8988T (cell line): Measurements from ENCODE around the gene MEIOC.

ENCODE experiments used
- DNase-seq: peaks from one replicate; pipeline ENCODE4 v3.0.0; 2011

The MEIOC gene

GRCh38 chr17:44719444-44719843 lies 63.2 kb downstream of the MEIOC start:
- DNase-seq, result no peak

- DNase-seq, result no peak
These were observed 66.0 kb downstream of the MEIOC start for GRCh38 chr17:44722254-44722653.
